OCI-LY7 (cell line): Measurements from ENCODE around the gene MPLKIP. TPM values are rescaled to one million over a fixed set of nuclear protein-coding genes. Genes with fewer than 3 reads are reported as not detected.

ENCODE experiments used
- Bru-seq: library from RNA; stranded (reverse); fragments of 400-500 nt; gene quantifications from one replicate; lab custom pipeline; 2021; lab: Mats Ljungman, UMichigan
- BruChase-seq, 2 experiments: library from RNA; stranded (reverse); fragments of 400-500 nt; gene quantifications; one replicate each; lab custom pipeline; 2021; lab: Mats Ljungman, UMichigan
- BruUV-seq: library from RNA; stranded (reverse); fragments of 400-500 nt; replicated peaks from 2 replicates; lab custom pipeline; 2021; lab: Mats Ljungman, UMichigan
- CTCF ChIA-PET: fragments of 300-600 bp; sonication (Branson Sonifier 250); formaldehyde crosslinking; loops from one replicate; lab custom pipeline; 2022; ENCODE audit warnings: antibody characterized with exemption; ENCODE audit not compliant: unreplicated experiment; lab: Charles Lee
- POLR2A ChIA-PET: fragments of 300-600 bp; sonication (Branson Sonifier 250); formaldehyde crosslinking; loops from one replicate; lab custom pipeline; 2022; ENCODE audit warnings: antibody characterized with exemption; lab: Charles Lee
- DNase-seq: peaks from one replicate; pipeline ENCODE4 v3.0.0-alpha.2; 2015; ENCODE audit warnings: low spot score
- H2AFZ ChIP-seq: fragments of 200-600 bp; sonication (generic), shearing (Covaris generic); 2 replicates; pipeline ENCODE4 v1.6.1; 2014; ENCODE audit warnings: mild to moderate bottlenecking, antibody characterized with exemption, low read length, moderate library complexity
- H3K27ac ChIP-seq: fragments of 200-600 bp; sonication (generic); 2 replicates; pipeline ENCODE4 v1.5.1; 2014; ENCODE audit warnings: mixed run types, low read depth, mild to moderate bottlenecking, moderate library complexity, low read length, inconsistent platforms; ENCODE audit not compliant: poor library complexity, severe bottlenecking
- H3K36me3 ChIP-seq: fragments of 200-600 bp; sonication (generic); 2 replicates; pipeline ENCODE4 v1.6.1; 2014; ENCODE audit warnings: mild to moderate bottlenecking, antibody characterized with exemption, low read length, moderate library complexity, mixed read lengths; ENCODE audit not compliant: insufficient read depth
- H3K4me1 ChIP-seq: fragments of 200-600 bp; sonication (generic); 2 replicates; pipeline ENCODE4 v1.5.1; 2014; ENCODE audit warnings: mild to moderate bottlenecking, low read length; ENCODE audit not compliant: insufficient read depth, poor library complexity, severe bottlenecking
- H3K4me2 ChIP-seq: fragments of 200-600 bp; sonication (generic); 2 replicates; pipeline ENCODE4 v1.6.1; 2014; ENCODE audit warnings: mild to moderate bottlenecking, low read length
- H3K4me3 ChIP-seq: fragments of 200-600 bp; sonication (generic); 2 replicates; pipeline ENCODE4 v1.5.1; 2014; ENCODE audit warnings: mild to moderate bottlenecking, low read depth, low read length; ENCODE audit not compliant: poor library complexity, severe bottlenecking
- H3K79me2 ChIP-seq: fragments of 200-600 bp; sonication (generic); 2 replicates; pipeline ENCODE4 v1.6.1; 2016; ENCODE audit warnings: low read depth, mild to moderate bottlenecking, low read length, moderate library complexity, mixed read lengths; ENCODE audit not compliant: insufficient read depth
- H3K9me2 ChIP-seq: fragments of 200-600 bp; sonication (generic); 2 replicates; pipeline ENCODE4 v1.6.1; 2016; ENCODE audit warnings: mild to moderate bottlenecking, low read length, mixed read lengths; ENCODE audit not compliant: insufficient read depth
- H3K9me3 ChIP-seq: fragments of 200-600 bp; sonication (generic); 2 replicates; pipeline ENCODE4 v1.6.1; 2014; ENCODE audit warnings: mild to moderate bottlenecking, mixed run types, low read length, mixed read lengths
- H4K20me1 ChIP-seq: fragments of 200-600 bp; sonication (generic); 2 replicates; pipeline ENCODE4 v1.6.1; 2014; ENCODE audit warnings: mild to moderate bottlenecking, antibody characterized with exemption, low read length, moderate library complexity, mixed read lengths; ENCODE audit not compliant: insufficient read depth
- EZH2phosphoT487 ChIP-seq: fragments of 200-600 bp; sonication (generic); IDR thresholded peaks from 2 replicates; pipeline ENCODE4 v1.6.1; 2018; ENCODE audit warnings: low read depth, borderline replicate concordance, mild to moderate bottlenecking, mixed run types, antibody characterized with exemption, low read length, moderate library complexity, mixed read lengths
- intact Hi-C: fragments of 100-400 bp; cut with micrococcal nuclease; formaldehyde crosslinking; loops from one replicate; pipeline ENCODE4 v1.10.0; 2022; ENCODE audit not compliant: unreplicated experiment
- long read RNA-seq: library from polyadenylated mRNA; stranded (forward); transcript quantifications from one replicate; pipeline ENCODE4 v2.0.0, GENCODE V29; 2022
- total RNA-seq, 2 experiments: library from RNA; depleted of rRNA in 1 of 2; stranded (reverse); fragments of >200 nt in 1 of 2; shearing (Covaris generic) in 1 of 2; gene quantifications; 2 replicates each; pipeline ENCODE4 v1.2.3, GENCODE V29; 2014 to 2022
- TF ChIP-seq, protein P1 (sequence below): fragments of 200-600 bp; sonication (generic); conservative IDR thresholded peaks from 2 replicates; pipeline ENCODE4 v1.5.1; 2014; ENCODE audit warnings: mild to moderate bottlenecking, antibody characterized with exemption, low read length, moderate library complexity, mixed read lengths

The MPLKIP gene
- total RNA-seq (2014; rRNA removed; shearing (Covaris generic)) (35.2 and 44.1 TPM in 2 replicates), total RNA-seq (2022) (46.3 and 52.8 TPM in 2 replicates), Bru-seq, nascent RNA (percentile 88 among the genes with signal in this experiment), BruChase-seq, experiment 1, labeled RNA remaining after a 6-hour chase (percentile 91 among the genes with signal in this experiment), BruChase-seq, experiment 2, labeled RNA remaining after a 2-hour chase (percentile 92 among the genes with signal in this experiment)
- long read RNA-seq, full-length matches to known transcripts: 103 of 109 reads
- long read RNA-seq, partial matches to known transcripts: 0 of 109 reads
- long read RNA-seq, other reads (novel, unspliced or antisense): 6 of 109 reads

DNA sequence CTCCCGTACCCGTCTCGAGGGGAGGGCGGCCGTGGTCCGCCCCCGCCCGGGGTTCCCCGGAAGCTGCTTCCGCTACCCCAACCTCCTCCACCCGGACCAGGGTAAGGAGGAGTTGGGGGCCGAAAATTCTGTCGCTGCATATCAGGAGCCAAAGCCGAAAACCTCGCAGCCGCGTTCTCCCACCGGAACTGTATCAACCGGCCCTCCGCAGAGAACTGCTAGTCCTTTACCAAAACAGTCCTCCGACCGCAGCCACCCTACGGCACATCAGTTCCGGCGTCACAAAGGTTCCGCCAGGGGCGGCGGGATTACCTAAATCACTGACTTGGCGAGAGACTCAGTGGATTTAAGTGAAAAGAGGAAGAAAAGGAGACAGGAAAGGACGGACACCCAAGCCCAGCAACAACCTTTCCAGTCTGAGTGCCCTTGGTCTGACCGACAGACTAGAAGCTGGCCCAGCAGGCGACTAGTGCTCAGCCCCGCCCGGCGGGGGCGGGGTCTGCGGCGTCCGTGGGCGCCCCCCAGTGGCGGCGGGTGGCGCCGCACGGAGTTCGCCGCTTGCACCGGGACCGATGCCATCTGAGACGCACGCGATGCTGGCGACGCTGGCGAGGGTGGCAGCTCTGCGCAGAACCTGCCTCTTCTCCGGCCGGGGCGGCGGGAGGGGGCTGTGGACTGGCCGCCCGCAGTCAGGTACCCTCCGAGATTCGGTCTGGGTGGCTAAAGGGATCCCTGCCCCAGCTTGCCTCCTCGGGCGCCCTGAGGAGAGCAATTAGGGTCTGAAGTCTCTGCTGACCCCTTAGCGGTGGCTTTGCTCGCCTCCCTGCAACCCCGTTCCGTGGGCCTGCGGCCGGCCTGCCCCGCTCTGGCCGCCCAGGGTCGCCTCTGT is at the start of gene MPLKIP, which contains the start of gene SUGCT:
Gene MPLKIP (minus strand): TSS at position 195 of the 889 bp plus-strand sequence. CDS start 55 bp downstream, at position 140.
Gene SUGCT (plus strand): TSS at position 578 of the 889 bp plus-strand sequence.
- ChIA-PET POLR2A (interaction anchor here (0.5 to 2.3 kb wide), 4 partner anchors 8 to 186 kb away, joined by 3 to 7 read pairs (median 4); no protein-coding TSS in a partner anchor), CTCF (no interaction called here)
- peaks cover 18% of the 10 kb centered on the region for H4K20me1 ChIP-seq
- no TSS peak for BruUV-seq
- H3K4me3 ChIP-seq: peak within 1 kb of the TSS; percentile 100
- peak; percentile 91 for DNase-seq
- H2AFZ ChIP-seq: peak within 1 kb of the TSS; percentile 79
- H3K27ac ChIP-seq: peak within 1 kb of the TSS; percentile 89
- H3K4me2 ChIP-seq: peak within 1 kb of the TSS; percentile 96
- H3K9me2 ChIP-seq: no peaks in the 10 kb centered on the region
- intact Hi-C loops: loop anchor here (1.0 to 5.0 kb wide), 5 partner anchors 185 to 568 kb away; partner anchors contain the start of genes RALA and YAE1
- peaks cover 35% of the 10 kb centered on the region for H3K36me3 ChIP-seq
- TF ChIP-seq EZH2phosphoT487: no peak
- TF ChIP-seq, protein P1, sequence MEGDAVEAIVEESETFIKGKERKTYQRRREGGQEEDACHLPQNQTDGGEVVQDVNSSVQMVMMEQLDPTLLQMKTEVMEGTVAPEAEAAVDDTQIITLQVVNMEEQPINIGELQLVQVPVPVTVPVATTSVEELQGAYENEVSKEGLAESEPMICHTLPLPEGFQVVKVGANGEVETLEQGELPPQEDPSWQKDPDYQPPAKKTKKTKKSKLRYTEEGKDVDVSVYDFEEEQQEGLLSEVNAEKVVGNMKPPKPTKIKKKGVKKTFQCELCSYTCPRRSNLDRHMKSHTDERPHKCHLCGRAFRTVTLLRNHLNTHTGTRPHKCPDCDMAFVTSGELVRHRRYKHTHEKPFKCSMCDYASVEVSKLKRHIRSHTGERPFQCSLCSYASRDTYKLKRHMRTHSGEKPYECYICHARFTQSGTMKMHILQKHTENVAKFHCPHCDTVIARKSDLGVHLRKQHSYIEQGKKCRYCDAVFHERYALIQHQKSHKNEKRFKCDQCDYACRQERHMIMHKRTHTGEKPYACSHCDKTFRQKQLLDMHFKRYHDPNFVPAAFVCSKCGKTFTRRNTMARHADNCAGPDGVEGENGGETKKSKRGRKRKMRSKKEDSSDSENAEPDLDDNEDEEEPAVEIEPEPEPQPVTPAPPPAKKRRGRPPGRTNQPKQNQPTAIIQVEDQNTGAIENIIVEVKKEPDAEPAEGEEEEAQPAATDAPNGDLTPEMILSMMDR: peak; percentile 91
- peaks cover 45% of the 10 kb centered on the region for H3K79me2 ChIP-seq
- H3K9me3 ChIP-seq: no peaks in the 10 kb centered on the region
- H3K4me1 ChIP-seq: peaks cover 18% of the 10 kb centered on the region

DNA sequence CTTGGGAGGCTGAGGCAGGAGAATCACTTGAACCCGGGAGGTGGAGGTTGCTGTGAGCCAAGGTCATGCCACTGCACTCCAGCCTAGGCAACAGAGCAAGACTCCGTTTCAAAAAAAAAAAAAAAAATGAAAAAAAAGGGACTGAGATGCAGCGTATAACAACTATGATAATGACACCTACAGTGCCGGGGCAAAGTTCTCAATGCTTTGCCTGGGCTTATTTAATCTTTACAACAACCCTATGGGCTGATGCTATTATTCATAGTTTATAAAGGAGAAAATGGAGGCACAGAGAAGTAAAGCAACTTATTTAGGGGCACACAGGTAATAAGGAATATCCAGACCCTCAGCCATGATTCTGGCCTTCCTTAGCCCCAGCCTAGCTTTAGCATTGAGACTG is 48.0 kb upstream of the MPLKIP start:
- Histone ChIP-seq H3K4me2 (no peak overlapping the region), H3K79me2 (no peaks in the 10 kb centered on the region), H3K9me3 (no peaks in the 10 kb centered on the region), H3K9me2 (no peaks in the 10 kb centered on the region), H3K4me1 (no peaks in the 10 kb centered on the region), H3K27ac (no peak overlapping the region), H2AFZ (no peak overlapping the region), H4K20me1 (no peaks in the 10 kb centered on the region), H3K36me3 (no peaks in the 10 kb centered on the region), H3K4me3 (no peak overlapping the region)
- BruUV-seq: no TSS peak
- POLR2A ChIA-PET: no interaction called here
- no peak for DNase-seq
- TF ChIP-seq EZH2phosphoT487: no peak
- TF ChIP-seq, protein P1: no peak
- intact Hi-C loops: no loop called here
- CTCF ChIA-PET: no interaction called here
